GM12878 (cell line): Measurements from ENCODE around the gene UBE2G2. TPM values are rescaled to one million over a fixed set of nuclear protein-coding genes. Genes with fewer than 3 reads are reported as not detected.

ENCODE experiments used
- ATAC-seq: fragments of 200-7000 bp; cut with Tn5 transposase; 3 replicates; pipeline ENCODE4 v1.9.1; 2020; ENCODE audit warnings: mild to moderate bottlenecking, moderate library complexity
- BruUV-seq: library from RNA; stranded (reverse); fragments of 400-500 nt; replicated peaks from 2 replicates; lab custom pipeline; 2021; lab: Mats Ljungman, UMichigan
- CTCF ChIA-PET: fragments of 300-600 bp; sonication (Branson Sonifier 250); formaldehyde crosslinking; extraction: SDS; loops from one replicate; lab custom pipeline; 2021; ENCODE audit warnings: inconsistent platforms; lab: Yijun Ruan, JAX
- POLR2A ChIA-PET: fragments of 350-600 bp; formaldehyde crosslinking; extraction: SDS; loops from one replicate; lab custom pipeline; 2021; ENCODE audit warnings: inconsistent platforms; lab: Charles Lee
- RAD21 ChIA-PET: fragments of 300-600 bp; sonication (Branson Sonifier 250); formaldehyde crosslinking; loops from one replicate; lab custom pipeline; 2023; ENCODE audit warnings: antibody characterized with exemption; ENCODE audit not compliant: unreplicated experiment; lab: Charles Lee
- SMC1A ChIA-PET: fragments of 300-600 bp; sonication (Branson Sonifier 250); formaldehyde crosslinking; loops from one replicate; lab custom pipeline; 2023; ENCODE audit not compliant: unreplicated experiment, uncharacterized antibody; lab: Charles Lee
- DNase-seq: peaks from one replicate; pipeline ENCODE4 v3.0.0-alpha.2; 2011; ENCODE audit warnings: low read depth, low spot score
- FAIRE-seq: peaks from 3 replicates; lab custom pipeline; 2011; peaks lifted over from hg19 to GRCh38; lab: Jason Lieb, UNC
- H2AFZ ChIP-seq: 2 replicates; pipeline ENCODE4 v1.6.0; 2011; ENCODE audit warnings: low read depth, low read length, control low read depth; ENCODE audit not compliant: control insufficient read depth
- H3K27ac ChIP-seq: 2 replicates; pipeline ENCODE4 v1.5.1; 2011; ENCODE audit warnings: control low read depth; ENCODE audit not compliant: control insufficient read depth, insufficient read depth
- H3K27me3 ChIP-seq, 2 experiments: replicated peaks in 1 of 2; 2 replicates each; pipeline versions ENCODE4 v1.6.0 to v1.6.1; 2011; ENCODE audit warnings: low read length in 1 of 2; ENCODE audit not compliant: control insufficient read depth in 2 of 2, insufficient read depth in 2 of 2
- H3K36me3 ChIP-seq, 2 experiments: 2 replicates each; pipeline ENCODE4 v1.5.1; 2011; ENCODE audit warnings: low read length in 1 of 2; ENCODE audit not compliant: control insufficient read depth in 2 of 2, insufficient read depth in 2 of 2
- H3K4me1 ChIP-seq: 2 replicates; pipeline ENCODE4 v1.6.1; 2011; ENCODE audit warnings: mild to moderate bottlenecking, low read length, moderate library complexity, mixed read lengths; ENCODE audit not compliant: control insufficient read depth, insufficient read depth
- H3K4me2 ChIP-seq: 2 replicates; pipeline ENCODE4 v1.6.0; 2011; ENCODE audit warnings: control low read depth; ENCODE audit not compliant: control insufficient read depth, insufficient read depth
- H3K4me3 ChIP-seq: fragments of 200-600 bp; sonication (generic); 2 replicates; pipeline ENCODE4 v1.5.1; 2016
- H3K79me2 ChIP-seq: 2 replicates; pipeline ENCODE4 v1.6.0; 2011; ENCODE audit warnings: low read length; ENCODE audit not compliant: control insufficient read depth, insufficient read depth
- H3K9ac ChIP-seq: 2 replicates; pipeline ENCODE4 v1.8.0; 2011; ENCODE audit warnings: low read length, control low read depth, mixed read lengths; ENCODE audit not compliant: control insufficient read depth, insufficient read depth
- H3K9me3 ChIP-seq: replicated peaks from 3 replicates; pipeline ENCODE4 v1.5.1; 2011; ENCODE audit warnings: mild to moderate bottlenecking, low read length; ENCODE audit not compliant: control insufficient read depth, insufficient read depth
- H4K20me1 ChIP-seq: 2 replicates; pipeline ENCODE4 v1.6.0; 2011; ENCODE audit not compliant: control insufficient read depth, insufficient read depth
- ASH2L ChIP-seq: fragments of 300-600, 200-600 bp; sonication (generic); IDR thresholded peaks from 2 replicates; pipeline ENCODE4 v1.6.1; 2017; ENCODE audit warnings: low read depth, mild to moderate bottlenecking, borderline replicate concordance
- BMI1 ChIP-seq: fragments of 450-650 bp; IDR thresholded peaks from 2 replicates; pipeline ENCODE4 v1.6.1; 2016; ENCODE audit warnings: mild to moderate bottlenecking, moderate library complexity, borderline replicate concordance
- CHD4 ChIP-seq: fragments of 200-600 bp; sonication (generic); IDR thresholded peaks from 2 replicates; pipeline ENCODE4 v1.6.1; 2016; ENCODE audit warnings: mild to moderate bottlenecking
- EED ChIP-seq: sonication (generic); IDR thresholded peaks from 2 replicates; pipeline ENCODE4 v1.6.1; 2016; ENCODE audit warnings: antibody characterized with exemption, low read depth
- EZH2 ChIP-seq: IDR thresholded peaks from 2 replicates; pipeline ENCODE4 v1.6.1; 2012; ENCODE audit warnings: low read depth, mild to moderate bottlenecking, control low read depth, inconsistent platforms, low read length, borderline replicate concordance; ENCODE audit not compliant: control insufficient read depth
- GABPA ChIP-seq: IDR thresholded peaks from 2 replicates; pipeline ENCODE4 v1.6.1; 2014; ENCODE audit warnings: antibody characterized with exemption, low read depth, mild to moderate bottlenecking, inconsistent platforms
- IRF4 ChIP-seq: IDR thresholded peaks from 2 replicates; pipeline ENCODE4 v1.6.1; 2011; ENCODE audit warnings: low read depth, low read length
- NFXL1 ChIP-seq: fragments of 450-650 bp; IDR thresholded peaks from 2 replicates; pipeline ENCODE4 v1.6.1; 2017; ENCODE audit warnings: antibody characterized with exemption, mild to moderate bottlenecking, borderline replicate concordance
- RFX5 ChIP-seq: IDR thresholded peaks from 2 replicates; pipeline ENCODE4 v1.6.1; 2011; ENCODE audit warnings: low read depth, low read length, improper control_type of control experiment
- SUZ12 ChIP-seq: fragments of 200-600 bp; sonication (generic); IDR thresholded peaks from one replicate; pipeline ENCODE4 v1.6.1; 2018; ENCODE audit warnings: antibody characterized with exemption, mild to moderate bottlenecking; ENCODE audit not compliant: unreplicated experiment
- ZNF207 ChIP-seq: fragments of 450-650 bp; IDR thresholded peaks from 2 replicates; pipeline ENCODE4 v1.6.1; 2014; ENCODE audit warnings: antibody characterized with exemption, mild to moderate bottlenecking, borderline replicate concordance
- ZSCAN29 ChIP-seq: fragments of 450-650 bp; IDR thresholded peaks from 2 replicates; pipeline ENCODE4 v1.6.1; 2017; ENCODE audit warnings: mild to moderate bottlenecking, moderate library complexity
- WGBS: methylation state at CpG from one replicate; pipeline ENCODE4 v1.1.6; 2016; ENCODE audit warnings: low lambda C conversion rate; ENCODE audit not compliant: insufficient replicate concordance, insufficient coverage; ENCODE audit errors: missing lambda C conversion rate; 5-methylcytosine and 5-hydroxymethylcytosine counted together
- in situ Hi-C: fragments of 300-500 bp; cut with MboI; formaldehyde crosslinking; loops from 9 replicates; pipeline ENCODE4 v1.14.3; 2018; ENCODE audit warnings: mixed read lengths
- intact Hi-C: fragments of 100-400 bp; cut with micrococcal nuclease; formaldehyde crosslinking; loops from one replicate; pipeline ENCODE4 v1.14.2; 2022; ENCODE audit not compliant: unreplicated experiment
- polyA plus RNA-seq, 11 experiments: library from polyadenylated mRNA; depleted of rRNA in 4 of 11; unstranded in 6 of 11; stranded (reverse) in 5 of 11; fragments of >200 nt; fragmentation: Nextera tagmentation in 4 of 11; fragmentation: Illumina TruSeq in 1 of 11; extraction: Ambion mirVana in 4 of 11; extraction: Trizol in 1 of 11; gene quantifications; 1 replicate in 1 of 11; 2 replicates in 10 of 11; pipeline versions ENCODE4 v1.2.1 to v1.2.3, GENCODE V29; 2011 to 2016; ENCODE audit warnings: inconsistent platforms in 2 of 11, missing spikeins in 2 of 11, low read depth in 1 of 11
- total RNA-seq, 4 experiments: library from RNA; depleted of rRNA in 3 of 4; stranded (reverse); fragments of >200 nt in 3 of 4; fragmentation: Illumina TruSeq in 1 of 4; extraction: Trizol in 1 of 4; gene quantifications; 2 replicates each; pipeline versions ENCODE4 v1.2.1 to v1.2.3, GENCODE V29; 2013 to 2021
- TF ChIP-seq, protein P1 (sequence below): fragments of 450-650 bp; formaldehyde crosslinking; IDR thresholded peaks from 2 replicates; pipeline ENCODE4 v1.5.0; 2022; ENCODE audit warnings: mild to moderate bottlenecking, missing genetic modification characterization

The UBE2G2 gene
- total and polyA plus RNA-seq, 10 of the 15 experiments (the other 5 are each of a cell fraction or from before 2014, with no cell fraction given): 27.0 to 139 (median 75.9) TPM

DNA sequence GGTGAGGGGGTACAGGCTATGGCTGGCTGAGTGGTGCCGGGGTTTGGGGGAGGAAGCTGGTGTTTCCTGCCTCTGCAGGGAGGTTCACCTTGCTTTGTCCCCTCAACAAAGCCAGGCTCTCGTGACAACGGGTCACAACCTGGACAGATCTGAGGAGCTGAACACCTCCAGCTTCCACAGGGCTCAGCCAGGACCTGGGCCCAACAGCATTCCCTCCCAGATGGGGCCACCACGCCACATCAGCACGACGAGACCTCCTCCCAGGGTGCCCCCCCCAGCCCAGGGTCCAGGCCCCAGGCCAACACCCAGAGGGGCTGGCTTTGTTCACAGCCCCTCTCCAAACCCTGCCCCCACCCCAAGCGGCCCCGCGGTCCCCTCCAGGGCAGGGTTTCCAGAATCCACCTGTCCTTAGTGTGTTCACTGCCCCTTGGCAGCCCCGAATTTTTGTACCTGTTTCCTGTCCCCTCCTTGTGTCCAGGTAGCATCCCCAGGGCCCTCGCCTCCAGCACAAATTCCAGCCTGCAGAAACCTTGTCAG lies 34.7 kb downstream of the UBE2G2 start:
- H3K9me3 ChIP-seq: no peaks in the 10 kb centered on the region
- H3K27ac ChIP-seq: no peak overlapping the region
- TF ChIP-seq NFXL1: no peak
- TF ChIP-seq, protein P1, sequence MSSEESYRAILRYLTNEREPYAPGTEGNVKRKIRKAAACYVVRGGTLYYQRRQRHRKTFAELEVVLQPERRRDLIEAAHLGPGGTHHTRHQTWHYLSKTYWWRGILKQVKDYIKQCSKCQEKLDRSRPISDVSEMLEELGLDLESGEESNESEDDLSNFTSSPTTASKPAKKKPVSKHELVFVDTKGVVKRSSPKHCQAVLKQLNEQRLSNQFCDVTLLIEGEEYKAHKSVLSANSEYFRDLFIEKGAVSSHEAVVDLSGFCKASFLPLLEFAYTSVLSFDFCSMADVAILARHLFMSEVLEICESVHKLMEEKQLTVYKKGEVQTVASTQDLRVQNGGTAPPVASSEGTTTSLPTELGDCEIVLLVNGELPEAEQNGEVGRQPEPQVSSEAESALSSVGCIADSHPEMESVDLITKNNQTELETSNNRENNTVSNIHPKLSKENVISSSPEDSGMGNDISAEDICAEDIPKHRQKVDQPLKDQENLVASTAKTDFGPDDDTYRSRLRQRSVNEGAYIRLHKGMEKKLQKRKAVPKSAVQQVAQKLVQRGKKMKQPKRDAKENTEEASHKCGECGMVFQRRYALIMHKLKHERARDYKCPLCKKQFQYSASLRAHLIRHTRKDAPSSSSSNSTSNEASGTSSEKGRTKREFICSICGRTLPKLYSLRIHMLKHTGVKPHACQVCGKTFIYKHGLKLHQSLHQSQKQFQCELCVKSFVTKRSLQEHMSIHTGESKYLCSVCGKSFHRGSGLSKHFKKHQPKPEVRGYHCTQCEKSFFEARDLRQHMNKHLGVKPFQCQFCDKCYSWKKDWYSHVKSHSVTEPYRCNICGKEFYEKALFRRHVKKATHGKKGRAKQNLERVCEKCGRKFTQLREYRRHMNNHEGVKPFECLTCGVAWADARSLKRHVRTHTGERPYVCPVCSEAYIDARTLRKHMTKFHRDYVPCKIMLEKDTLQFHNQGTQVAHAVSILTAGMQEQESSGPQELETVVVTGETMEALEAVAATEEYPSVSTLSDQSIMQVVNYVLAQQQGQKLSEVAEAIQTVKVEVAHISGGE (CRISPR knock-in tag): no peak
- no peak for TF ChIP-seq ZNF207
- TF ChIP-seq BMI1: no peak
- no peak for TF ChIP-seq RFX5
- no peak for TF ChIP-seq GABPA
- no peak for TF ChIP-seq SUZ12
- no peak for TF ChIP-seq ASH2L
- no peak for TF ChIP-seq EED
- no peak for TF ChIP-seq ZSCAN29
- no peak for TF ChIP-seq IRF4
- TF ChIP-seq CHD4: no peak
- no peak for TF ChIP-seq EZH2
- no peak overlapping the region for H3K4me3 ChIP-seq
- CTCF ChIA-PET: no interaction called here
- no peaks in the 10 kb centered on the region for H3K27me3 ChIP-seq
- peaks cover 9 to 10% of the 10 kb centered on the region in 2 experiments for H3K36me3 ChIP-seq
- no TSS peak for BruUV-seq
- no peak overlapping the region for H3K4me2 ChIP-seq
- intact Hi-C loops (no loop called here), in situ Hi-C loops (no loop called here)
- RAD21 ChIA-PET: interaction anchor here (0.6 kb wide), 1 partner anchor 165 kb away, joined by 3 read pairs; no protein-coding TSS in a partner anchor
- no peaks in the 10 kb centered on the region; the same call in 1 of the 2 replicates for H3K4me1 ChIP-seq
- WGBS: 49% methylated on average over 8 of the region's 11 CpGs
- ATAC-seq: no peak
- H3K79me2 ChIP-seq: no peaks in the 10 kb centered on the region
- FAIRE-seq: no peak
- H4K20me1 ChIP-seq: no peaks in the 10 kb centered on the region
- SMC1A ChIA-PET: no interaction called here
- no peak for DNase-seq
- POLR2A ChIA-PET: no interaction called here
- no peak overlapping the region for H3K9ac ChIP-seq
- no peak overlapping the region for H2AFZ ChIP-seq
